HepG2 (cell line): ENCODE data around the gene RPL39. TPM values are rescaled to one million over a fixed set of nuclear protein-coding genes. Genes with fewer than 3 reads are reported as not detected.

Source experiments
- ELF3 ChIP-seq: IDR thresholded peaks from 2 replicates; pipeline ENCODE4 v1.6.1; 2016; ENCODE audit warnings: missing genetic modification reagents, missing compliant biosample characterization
- HNF4G ChIP-seq, 2 experiments: sonication (generic) in 1 of 2; formaldehyde crosslinking in 1 of 2; IDR thresholded peaks; 2 replicates each; pipeline versions ENCODE4 v1.4.0 to v1.6.1; 2011 to 2020; ENCODE audit warnings: borderline replicate concordance in 2 of 2, low read depth in 2 of 2, mild to moderate bottlenecking in 2 of 2, low read length in 1 of 2, missing genetic modification reagents in 1 of 2, moderate library complexity in 1 of 2
- MLX ChIP-seq: IDR thresholded peaks from 2 replicates; pipeline ENCODE4 v1.6.1; 2016
- MXI1 ChIP-seq: IDR thresholded peaks from 3 replicates; pipeline ENCODE4 v1.6.1; 2012; ENCODE audit warnings: low read depth, low read length, inconsistent platforms, borderline replicate concordance
- MYC ChIP-seq: sonication (generic); formaldehyde crosslinking; IDR thresholded peaks from 2 replicates; pipeline ENCODE4 v1.9.0; 2021; ENCODE audit warnings: missing genetic modification reagents, borderline replicate concordance
- MZF1 ChIP-seq: sonication (generic); formaldehyde crosslinking; IDR thresholded peaks from 2 replicates; pipeline ENCODE4 v1.8.1; 2023; ENCODE audit warnings: mild to moderate bottlenecking, missing genetic modification reagents, borderline replicate concordance
- RBM22 ChIP-seq: fragments of 200-400 bp; formaldehyde crosslinking; optimal IDR thresholded peaks from 2 replicates; pipeline ENCODE3; 2017; ENCODE audit warnings: mild to moderate bottlenecking, low read length, moderate library complexity
- STAT5B ChIP-seq: sonication (generic); formaldehyde crosslinking; IDR thresholded peaks from 2 replicates; pipeline ENCODE4 v1.4.0; 2020; ENCODE audit warnings: missing genetic modification reagents
- THRA ChIP-seq: sonication (generic); formaldehyde crosslinking; IDR thresholded peaks from 2 replicates; pipeline ENCODE4 v1.4.0; 2020; ENCODE audit warnings: missing genetic modification reagents, borderline replicate concordance
- ZBTB3 ChIP-seq: sonication (generic); formaldehyde crosslinking; IDR thresholded peaks from 2 replicates; pipeline ENCODE4 v1.4.0; 2020; ENCODE audit warnings: low read depth, mild to moderate bottlenecking, moderate library complexity, missing genetic modification reagents, borderline replicate concordance
- ZKSCAN1 ChIP-seq: fragments of 150-350 bp; IDR thresholded peaks from 2 replicates; pipeline ENCODE4 v1.6.1; 2014; ENCODE audit warnings: low read length
- ZNF232 ChIP-seq: sonication (generic); formaldehyde crosslinking; IDR thresholded peaks from 2 replicates; pipeline ENCODE4 v1.4.0; 2020; ENCODE audit warnings: missing genetic modification reagents, borderline replicate concordance
- ZNF383 ChIP-seq: sonication (generic); formaldehyde crosslinking; IDR thresholded peaks from 2 replicates; pipeline ENCODE4 v1.4.0; 2020; ENCODE audit warnings: missing genetic modification reagents, mild to moderate bottlenecking, borderline replicate concordance
- ZNF616 ChIP-seq: sonication (generic); formaldehyde crosslinking; IDR thresholded peaks from 2 replicates; pipeline ENCODE4 v1.5.0; 2020; ENCODE audit warnings: low read depth, mild to moderate bottlenecking, missing genetic modification reagents
- ZNF768 ChIP-seq: sonication (generic); formaldehyde crosslinking; IDR thresholded peaks from 2 replicates; pipeline ENCODE4 v1.4.0; 2020; ENCODE audit warnings: missing genetic modification reagents
- polyA plus RNA-seq, 8 experiments: library from polyadenylated mRNA; depleted of rRNA in 3 of 8; stranded (reverse) in 7 of 8; unstranded in 1 of 8; fragments of >200 nt; fragmentation: Illumina TruSeq in 4 of 8; extraction: Trizol in 4 of 8; gene quantifications; 2 replicates each; pipeline versions ENCODE4 v1.2.1 to v1.2.3, GENCODE V29; 2011 to 2016; ENCODE audit warnings: low read depth in 4 of 8, missing spikeins in 1 of 8, mixed read lengths in 1 of 8; ENCODE audit not compliant: insufficient read depth in 1 of 8
- total RNA-seq, 5 experiments: library from RNA; depleted of rRNA; stranded (reverse); fragments of >200 nt; fragmentation: Illumina TruSeq; extraction: Trizol; gene quantifications; 2 replicates each; pipeline ENCODE4 v1.2.3, GENCODE V29; 2016; ENCODE audit warnings: low read depth in 1 of 5
- TF ChIP-seq, protein P1 (sequence below), 2 experiments: sonication (generic) in 1 of 2; formaldehyde crosslinking in 1 of 2; IDR thresholded peaks; 2 replicates each; pipeline versions ENCODE4 v1.6.1 to v1.9.0; 2014 to 2022; ENCODE audit warnings: antibody characterized with exemption in 1 of 2, borderline replicate concordance in 1 of 2, inconsistent platforms in 1 of 2, low read depth in 1 of 2, missing genetic modification reagents in 1 of 2
- TF ChIP-seq, protein P2 (sequence below): sonication (generic); formaldehyde crosslinking; IDR thresholded peaks from 2 replicates; pipeline ENCODE4 v1.4.0; 2020; ENCODE audit warnings: mild to moderate bottlenecking, missing genetic modification reagents
- TF ChIP-seq, protein P3 (sequence below): sonication (generic); formaldehyde crosslinking; IDR thresholded peaks from 2 replicates; pipeline ENCODE4 v1.4.0; 2020; ENCODE audit warnings: mild to moderate bottlenecking, missing genetic modification reagents

Gene RPL39
- total and polyA plus RNA-seq, 2 of the 13 experiments (the other 11 are each of a cell fraction or from before 2014, with no cell fraction given) = 2,312 to 3,547 TPM

- TF ChIP-seq, protein P1, sequence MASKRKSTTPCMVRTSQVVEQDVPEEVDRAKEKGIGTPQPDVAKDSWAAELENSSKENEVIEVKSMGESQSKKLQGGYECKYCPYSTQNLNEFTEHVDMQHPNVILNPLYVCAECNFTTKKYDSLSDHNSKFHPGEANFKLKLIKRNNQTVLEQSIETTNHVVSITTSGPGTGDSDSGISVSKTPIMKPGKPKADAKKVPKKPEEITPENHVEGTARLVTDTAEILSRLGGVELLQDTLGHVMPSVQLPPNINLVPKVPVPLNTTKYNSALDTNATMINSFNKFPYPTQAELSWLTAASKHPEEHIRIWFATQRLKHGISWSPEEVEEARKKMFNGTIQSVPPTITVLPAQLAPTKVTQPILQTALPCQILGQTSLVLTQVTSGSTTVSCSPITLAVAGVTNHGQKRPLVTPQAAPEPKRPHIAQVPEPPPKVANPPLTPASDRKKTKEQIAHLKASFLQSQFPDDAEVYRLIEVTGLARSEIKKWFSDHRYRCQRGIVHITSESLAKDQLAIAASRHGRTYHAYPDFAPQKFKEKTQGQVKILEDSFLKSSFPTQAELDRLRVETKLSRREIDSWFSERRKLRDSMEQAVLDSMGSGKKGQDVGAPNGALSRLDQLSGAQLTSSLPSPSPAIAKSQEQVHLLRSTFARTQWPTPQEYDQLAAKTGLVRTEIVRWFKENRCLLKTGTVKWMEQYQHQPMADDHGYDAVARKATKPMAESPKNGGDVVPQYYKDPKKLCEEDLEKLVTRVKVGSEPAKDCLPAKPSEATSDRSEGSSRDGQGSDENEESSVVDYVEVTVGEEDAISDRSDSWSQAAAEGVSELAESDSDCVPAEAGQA (IDR thresholded peaks at IDR 0.05; ENCODE audit: low read depth) = no peak; the same call in 1 of the 2 replicates
- TF ChIP-seq, protein P1 (CRISPR knock-in tag; IDR thresholded peaks at IDR 0.05; ENCODE audit: borderline replicate concordance) = no peak
- TF ChIP-seq MXI1 = no peak; the same call in 2 of the 3 replicates
- TF ChIP-seq ZNF232 (CRISPR knock-in tag) = no peak
- no peak for TF ChIP-seq THRA (CRISPR knock-in tag)
- TF ChIP-seq ZNF768 (CRISPR knock-in tag) = no peak
- no peak for TF ChIP-seq ELF3 (CRISPR knock-in tag)
- TF ChIP-seq HNF4G (IDR thresholded peaks at IDR 0.05; ENCODE audit: borderline replicate concordance, low read depth, low read length) = no peak
- TF ChIP-seq HNF4G (CRISPR knock-in tag; IDR thresholded peaks at IDR 0.05; ENCODE audit: borderline replicate concordance, low read depth) = no peak
- TF ChIP-seq MLX (CRISPR knock-in tag) = 0 out of 2 replicates have a peak, but pooled peaks have one; percentile 10
- TF ChIP-seq ZBTB3 (CRISPR knock-in tag) = no peak
- TF ChIP-seq, protein P2, sequence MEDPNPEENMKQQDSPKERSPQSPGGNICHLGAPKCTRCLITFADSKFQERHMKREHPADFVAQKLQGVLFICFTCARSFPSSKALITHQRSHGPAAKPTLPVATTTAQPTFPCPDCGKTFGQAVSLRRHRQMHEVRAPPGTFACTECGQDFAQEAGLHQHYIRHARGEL (CRISPR knock-in tag) = no peak
- no peak for TF ChIP-seq RBM22
- TF ChIP-seq MZF1 (CRISPR knock-in tag) = no peak
- TF ChIP-seq, protein P3, sequence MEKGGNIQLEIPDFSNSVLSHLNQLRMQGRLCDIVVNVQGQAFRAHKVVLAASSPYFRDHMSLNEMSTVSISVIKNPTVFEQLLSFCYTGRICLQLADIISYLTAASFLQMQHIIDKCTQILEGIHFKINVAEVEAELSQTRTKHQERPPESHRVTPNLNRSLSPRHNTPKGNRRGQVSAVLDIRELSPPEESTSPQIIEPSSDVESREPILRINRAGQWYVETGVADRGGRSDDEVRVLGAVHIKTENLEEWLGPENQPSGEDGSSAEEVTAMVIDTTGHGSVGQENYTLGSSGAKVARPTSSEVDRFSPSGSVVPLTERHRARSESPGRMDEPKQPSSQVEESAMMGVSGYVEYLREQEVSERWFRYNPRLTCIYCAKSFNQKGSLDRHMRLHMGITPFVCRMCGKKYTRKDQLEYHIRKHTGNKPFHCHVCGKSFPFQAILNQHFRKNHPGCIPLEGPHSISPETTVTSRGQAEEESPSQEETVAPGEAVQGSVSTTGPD (CRISPR knock-in tag) = no peak
- TF ChIP-seq STAT5B (CRISPR knock-in tag) = no peak
- no peak for TF ChIP-seq ZNF383 (CRISPR knock-in tag)
- TF ChIP-seq MYC (CRISPR knock-in tag) = peak; percentile 81; the same call in 1 of the 2 replicates
- no peak for TF ChIP-seq ZNF616 (CRISPR knock-in tag)
- no peak for TF ChIP-seq ZKSCAN1
These were observed at the start of gene RPL39 (continued) for GRCh38 chrX:119791437-119792231.
